PC-9 (cell line): ENCODE results near the gene KCNN1. TPM values are rescaled to one million over a fixed set of nuclear protein-coding genes. Genes with fewer than 3 reads are reported as not detected.

ENCODE experiments used
- BruUV-seq: library from RNA; stranded (reverse); fragments of 400-500 nt; replicated peaks from 2 replicates; lab custom pipeline; 2021; lab: Mats Ljungman, UMichigan
- CTCF ChIA-PET: fragments of 300-600 bp; sonication (Branson Sonifier 250); formaldehyde crosslinking; loops from one replicate; lab custom pipeline; 2022; ENCODE audit warnings: antibody characterized with exemption; lab: Charles Lee
- POLR2A ChIA-PET: fragments of 300-600 bp; sonication (Branson Sonifier 250); formaldehyde crosslinking; loops from one replicate; lab custom pipeline; 2022; ENCODE audit warnings: antibody characterized with exemption; ENCODE audit not compliant: unreplicated experiment; lab: Charles Lee
- DNase-seq, 2 experiments: peaks; one replicate each; pipeline versions ENCODE4 v3.0.0 to v3.0.0-alpha.2; 2015 to 2022; ENCODE audit warnings: mixed read lengths in 1 of 2
- H2AFZ ChIP-seq: fragments of 200-600 bp; sonication (generic); 2 replicates; pipeline ENCODE4 v1.8.1; 2017; ENCODE audit warnings: antibody characterized with exemption
- H3F3A ChIP-seq: fragments of 200-600 bp; sonication (generic); 2 replicates; pipeline ENCODE4 v1.8.1; 2017; ENCODE audit warnings: antibody characterized with exemption, mild to moderate bottlenecking, low read depth; ENCODE audit not compliant: insufficient read depth
- H3K27ac ChIP-seq: fragments of 200-600 bp; sonication (generic); 2 replicates; pipeline ENCODE4 v1.6.1; 2016; ENCODE audit warnings: mixed run types
- H3K27me3 ChIP-seq: fragments of 200-600 bp; sonication (generic); 2 replicates; pipeline ENCODE4 v1.6.1; 2016; ENCODE audit warnings: low read depth, mixed run types; ENCODE audit not compliant: insufficient read depth
- H3K36me3 ChIP-seq: fragments of 200-600 bp; sonication (generic); 2 replicates; pipeline ENCODE4 v1.6.1; 2016; ENCODE audit warnings: low read depth, mixed run types
- H3K4me1 ChIP-seq: fragments of 200-600 bp; sonication (generic); replicated peaks from 2 replicates; pipeline ENCODE4 v1.6.1; 2016; ENCODE audit warnings: mixed run types; ENCODE audit not compliant: insufficient read depth
- H3K4me2 ChIP-seq: fragments of 200-600 bp; sonication (generic); 2 replicates; pipeline ENCODE4 v1.6.1; 2017; ENCODE audit warnings: mixed run types
- H3K4me3 ChIP-seq: fragments of 200-600 bp; sonication (generic); 2 replicates; pipeline ENCODE4 v1.6.1; 2016; ENCODE audit warnings: mixed run types
- H3K79me2 ChIP-seq: fragments of 200-600 bp; sonication (generic); 2 replicates; pipeline ENCODE4 v1.6.1; 2017; ENCODE audit warnings: low read depth, mixed run types
- H3K9me2 ChIP-seq: fragments of 200-600 bp; sonication (generic); 2 replicates; pipeline ENCODE4 v1.8.1; 2017; ENCODE audit warnings: mild to moderate bottlenecking; ENCODE audit not compliant: insufficient read depth
- H3K9me3 ChIP-seq: fragments of 200-600 bp; sonication (generic); 2 replicates; pipeline ENCODE4 v1.8.1; 2016; ENCODE audit warnings: low read depth; ENCODE audit not compliant: insufficient read depth
- H4K20me1 ChIP-seq: fragments of 200-600 bp; sonication (generic); 2 replicates; pipeline ENCODE4 v1.8.1; 2017; ENCODE audit not compliant: insufficient read depth
- EZH2 ChIP-seq: fragments of 200-600 bp; sonication (generic); IDR thresholded peaks from 2 replicates; pipeline ENCODE4 v1.8.0; 2017; ENCODE audit warnings: antibody characterized with exemption, low read depth
- intact Hi-C: fragments of 100-400 bp; cut with micrococcal nuclease; formaldehyde crosslinking; loops from one replicate; pipeline ENCODE4 v1.10.0; 2022; ENCODE audit not compliant: unreplicated experiment
- total RNA-seq: library from RNA; stranded (reverse); gene quantifications from 2 replicates; pipeline ENCODE4 v1.2.3, GENCODE V29; 2021
- TF ChIP-seq, protein P1 (sequence below): fragments of 200-600 bp; sonication (generic); conservative IDR thresholded peaks from 2 replicates; pipeline ENCODE4 v1.6.1; 2017; ENCODE audit warnings: mixed run types, antibody characterized with exemption, mild to moderate bottlenecking, moderate library complexity

Gene KCNN1
- total RNA-seq, 1 experiment from 2014 or later: 0.09 TPM

DNA sequence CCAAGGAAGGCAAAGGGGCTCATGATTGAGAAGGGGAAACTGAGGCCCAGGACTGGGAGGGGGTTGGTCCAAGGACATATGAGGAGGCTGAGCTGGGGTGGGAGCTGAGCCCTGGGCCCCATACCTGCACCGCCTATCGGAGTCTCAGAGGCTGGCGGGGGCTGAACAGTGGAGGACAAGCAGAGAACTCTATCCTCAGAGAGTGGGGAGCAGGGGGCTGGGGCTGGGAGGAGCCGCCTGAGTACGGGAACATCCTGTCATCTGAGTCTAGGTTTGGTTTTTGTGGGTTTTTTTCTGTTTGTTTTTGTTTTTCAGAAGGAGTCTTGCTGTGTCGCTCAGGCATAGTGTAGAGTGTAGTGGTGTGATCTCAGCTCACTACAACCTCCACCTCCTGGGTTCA lies 47.3 kb downstream of the KCNN1 start:
- ChIA-PET POLR2A (no interaction called here), CTCF (no interaction called here)
- intact Hi-C loops: no loop called here
- Histone ChIP-seq H3F3A (peaks cover 50% of the 10 kb centered on the region), H3K27ac (no peak overlapping the region), H2AFZ (no peak overlapping the region), H4K20me1 (peaks cover 8% of the 10 kb centered on the region; the same call in 1 of the 2 replicates), H3K4me2 (no peak overlapping the region), H3K36me3 (peaks cover 29% of the 10 kb centered on the region), H3K27me3 (no peaks in the 10 kb centered on the region), H3K9me3 (no peaks in the 10 kb centered on the region), H3K4me3 (no peak overlapping the region), H3K4me1 (no peaks in the 10 kb centered on the region), H3K9me2 (no peaks in the 10 kb centered on the region), H3K79me2 (no peaks in the 10 kb centered on the region)
- no peak for DNase-seq
- TF ChIP-seq EZH2: no peak
- TF ChIP-seq, protein P1, sequence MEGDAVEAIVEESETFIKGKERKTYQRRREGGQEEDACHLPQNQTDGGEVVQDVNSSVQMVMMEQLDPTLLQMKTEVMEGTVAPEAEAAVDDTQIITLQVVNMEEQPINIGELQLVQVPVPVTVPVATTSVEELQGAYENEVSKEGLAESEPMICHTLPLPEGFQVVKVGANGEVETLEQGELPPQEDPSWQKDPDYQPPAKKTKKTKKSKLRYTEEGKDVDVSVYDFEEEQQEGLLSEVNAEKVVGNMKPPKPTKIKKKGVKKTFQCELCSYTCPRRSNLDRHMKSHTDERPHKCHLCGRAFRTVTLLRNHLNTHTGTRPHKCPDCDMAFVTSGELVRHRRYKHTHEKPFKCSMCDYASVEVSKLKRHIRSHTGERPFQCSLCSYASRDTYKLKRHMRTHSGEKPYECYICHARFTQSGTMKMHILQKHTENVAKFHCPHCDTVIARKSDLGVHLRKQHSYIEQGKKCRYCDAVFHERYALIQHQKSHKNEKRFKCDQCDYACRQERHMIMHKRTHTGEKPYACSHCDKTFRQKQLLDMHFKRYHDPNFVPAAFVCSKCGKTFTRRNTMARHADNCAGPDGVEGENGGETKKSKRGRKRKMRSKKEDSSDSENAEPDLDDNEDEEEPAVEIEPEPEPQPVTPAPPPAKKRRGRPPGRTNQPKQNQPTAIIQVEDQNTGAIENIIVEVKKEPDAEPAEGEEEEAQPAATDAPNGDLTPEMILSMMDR: no peak
- no TSS peak for BruUV-seq

DNA sequence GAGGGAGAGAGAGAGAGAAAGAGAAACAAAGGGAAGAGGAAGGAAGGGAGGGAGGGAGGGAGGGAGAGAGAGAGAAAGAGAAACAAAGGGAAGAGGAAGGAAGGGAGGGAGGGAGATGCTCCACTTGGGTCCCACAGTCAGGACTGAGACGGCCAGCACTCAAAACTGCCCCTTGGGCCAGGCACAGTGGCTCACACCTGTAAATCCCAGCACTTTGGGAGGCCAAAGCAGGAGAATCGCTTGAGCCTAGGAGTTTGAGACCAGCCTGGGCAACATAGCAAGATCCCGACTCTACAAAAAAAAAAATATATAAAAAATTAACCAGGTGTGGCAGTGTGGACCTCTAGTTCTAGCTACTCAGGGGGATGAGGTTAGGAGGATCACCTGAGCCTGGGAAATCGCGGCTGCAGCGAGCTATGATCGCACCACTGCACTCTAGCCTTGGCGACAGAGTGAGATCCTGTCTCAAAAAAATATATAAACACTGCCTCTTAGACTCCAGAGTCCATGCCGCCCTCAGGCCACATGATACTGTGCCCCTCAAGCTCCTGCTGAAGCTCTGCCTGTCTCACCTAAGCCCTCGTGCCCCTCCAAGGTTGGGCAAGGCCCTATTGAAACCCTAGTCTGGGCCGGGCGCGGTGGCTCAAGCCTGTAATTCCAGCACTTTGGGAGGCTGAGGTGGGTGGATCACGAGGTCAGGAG lies 49.5 kb downstream of the KCNN1 start:
- POLR2A ChIA-PET: no interaction called here
- no TSS peak for BruUV-seq
- Histone ChIP-seq H3K9me2 (no peaks in the 10 kb centered on the region), H3K27ac (no peak overlapping the region), H3K36me3 (0 out of 2 replicates have a peak, but pooled peaks cover 12% of the 10 kb centered on the region), H3K4me1 (peaks cover 4% of the 10 kb centered on the region), H2AFZ (no peak overlapping the region), H3K27me3 (no peaks in the 10 kb centered on the region), H4K20me1 (no peaks in the 10 kb centered on the region; the same call in 1 of the 2 replicates), H3K79me2 (no peaks in the 10 kb centered on the region), H3F3A (peaks cover 58% of the 10 kb centered on the region; the same call in 1 of the 2 replicates), H3K4me3 (no peak overlapping the region), H3K9me3 (no peaks in the 10 kb centered on the region), H3K4me2 (no peak overlapping the region)
- CTCF ChIA-PET: no interaction called here
- intact Hi-C loops: no loop called here
- no peak for TF ChIP-seq EZH2
- TF ChIP-seq, protein P1: no peak
- DNase-seq: no peak

DNA sequence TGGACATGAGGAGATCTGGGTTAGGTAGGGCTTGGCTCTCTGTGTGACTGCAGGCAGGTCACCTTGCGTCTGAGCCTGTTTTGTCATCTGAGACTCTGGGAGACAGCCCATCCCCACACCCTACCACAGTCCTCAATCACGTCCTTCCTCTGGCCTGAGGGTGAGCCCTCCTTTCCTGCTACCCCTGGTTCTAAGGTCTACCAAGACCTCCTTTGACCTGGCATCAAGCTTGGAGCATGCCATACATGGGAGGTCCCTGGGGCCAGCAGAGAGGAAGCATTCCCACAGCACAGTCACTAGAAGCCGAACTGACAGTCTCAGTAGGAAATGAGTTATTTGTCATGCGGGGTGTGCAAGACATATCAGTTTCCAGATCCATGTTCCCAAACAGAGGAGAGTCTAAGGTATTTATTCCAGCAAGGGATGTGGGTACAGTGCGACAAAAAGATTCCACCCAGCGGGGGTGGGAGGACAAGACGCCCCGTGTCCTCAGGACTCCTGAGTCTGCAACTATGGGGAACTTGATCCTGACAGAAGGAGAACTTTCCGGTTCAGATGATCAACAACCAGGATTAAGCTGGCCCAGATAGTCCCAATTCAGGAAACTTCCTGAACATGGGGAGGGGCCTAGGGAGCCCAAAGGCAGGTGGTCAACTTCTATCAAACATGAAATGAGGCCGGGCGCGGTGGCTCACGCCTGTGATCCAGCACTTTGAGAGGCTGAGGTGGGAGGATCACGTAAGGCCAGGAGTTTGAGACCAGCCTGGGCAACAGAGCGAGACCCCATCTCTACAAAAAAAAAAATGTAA lies 50.6 kb downstream of the KCNN1 start:
- TF ChIP-seq EZH2: no peak
- TF ChIP-seq, protein P1: no peak
- POLR2A ChIA-PET: no interaction called here
- Histone ChIP-seq H4K20me1 (no peaks in the 10 kb centered on the region; the same call in 1 of the 2 replicates), H3K79me2 (no peaks in the 10 kb centered on the region), H3K9me2 (no peaks in the 10 kb centered on the region), H2AFZ (no peak overlapping the region), H3K27ac (no peak overlapping the region), H3K4me3 (no peak overlapping the region), H3K4me2 (no peak overlapping the region), H3K9me3 (no peaks in the 10 kb centered on the region), H3K36me3 (0 out of 2 replicates have a peak, but pooled peaks cover 9% of the 10 kb centered on the region), H3F3A (peaks cover 54% of the 10 kb centered on the region; the same call in 1 of the 2 replicates), H3K4me1 (peaks cover 10% of the 10 kb centered on the region), H3K27me3 (no peaks in the 10 kb centered on the region)
- BruUV-seq: no TSS peak
- CTCF ChIA-PET: no interaction called here
- DNase-seq: no peak
- intact Hi-C loops: no loop called here
